ENCODE measurements around the gene KAT8. TPM values are rescaled to one million over a fixed set of nuclear protein-coding genes. Genes with fewer than 3 reads are reported as not detected.

The KAT8 gene
- total and polyA plus RNA-seq, 2 experiments from 2014 or later, result 33.9 to 44.2 TPM

GRCh38 chr16:31086629-31086906 lies 30.9 kb upstream of the KAT8 start:
- Histone ChIP-seq H3K9me2 (replicated peaks; ENCODE audit: insufficient read depth) (no peaks in the 10 kb centered on the region), H3K4me1 (ENCODE audit: insufficient read depth) (no peaks in the 10 kb centered on the region), H4K20me1 (ENCODE audit: insufficient read depth, poor library complexity, severe bottlenecking) (no peaks in the 10 kb centered on the region), H3K4me2 (no peak overlapping the region), H2AFZ (no peak overlapping the region), H3K36me3 (replicated peaks; ENCODE audit: insufficient read depth, low read depth) (no peaks in the 10 kb centered on the region), H3K79me2 (no peaks in the 10 kb centered on the region), H3K4me3 (no peak overlapping the region), H3K27me3 (no peaks in the 10 kb centered on the region), H3K9me3 (ENCODE audit: low read depth) (no peaks in the 10 kb centered on the region), H3K27ac (no peak overlapping the region)
- 96% methylated on average over 6 of the region's 6 CpGs for WGBS (ENCODE audit: low lambda C conversion rate, missing lambda C conversion rate)
- no peak for TF ChIP-seq EZH2phosphoT487 (IDR thresholded peaks at IDR 0.05; ENCODE audit: low read depth, severe bottlenecking, unreplicated experiment)
- no peak for TF ChIP-seq EZH2 (IDR thresholded peaks at IDR 0.05; ENCODE audit: borderline replicate concordance)
- TF ChIP-seq CTCF (IDR thresholded peaks at IDR 0.05; ENCODE audit: poor library complexity), result no peak
- no peak for DNase-seq (ENCODE audit: low spot score)

GRCh38 chr16:31087481-31087880 lies 30.0 kb upstream of the KAT8 start:
- H3K27ac ChIP-seq, result no peak overlapping the region
- H3K36me3 ChIP-seq (replicated peaks; ENCODE audit: insufficient read depth, low read depth), result no peaks in the 10 kb centered on the region
- H3K4me2 ChIP-seq, result no peak overlapping the region
- 97% methylated on average over 8 of the region's 8 CpGs for WGBS (ENCODE audit: low lambda C conversion rate, missing lambda C conversion rate)
- no peaks in the 10 kb centered on the region for H3K4me1 ChIP-seq (ENCODE audit: insufficient read depth)
- no peaks in the 10 kb centered on the region for H3K27me3 ChIP-seq
- no peak overlapping the region for H2AFZ ChIP-seq
- no peak overlapping the region for H3K4me3 ChIP-seq
- no peak for DNase-seq (ENCODE audit: low spot score)
- H3K79me2 ChIP-seq, result peaks cover 4% of the 10 kb centered on the region
- H4K20me1 ChIP-seq (ENCODE audit: insufficient read depth, poor library complexity, severe bottlenecking), result no peaks in the 10 kb centered on the region
- H3K9me2 ChIP-seq (replicated peaks; ENCODE audit: insufficient read depth), result no peaks in the 10 kb centered on the region
- TF ChIP-seq EZH2 (IDR thresholded peaks at IDR 0.05; ENCODE audit: borderline replicate concordance), result no peak
- no peak for TF ChIP-seq CTCF (IDR thresholded peaks at IDR 0.05; ENCODE audit: poor library complexity)
- TF ChIP-seq EZH2phosphoT487 (IDR thresholded peaks at IDR 0.05; ENCODE audit: low read depth, severe bottlenecking, unreplicated experiment), result no peak
- no peaks in the 10 kb centered on the region for H3K9me3 ChIP-seq (ENCODE audit: low read depth)

- Histone ChIP-seq H3K27ac (no peak overlapping the region), H3K9me2 (replicated peaks; ENCODE audit: insufficient read depth) (no peaks in the 10 kb centered on the region), H3K27me3 (no peaks in the 10 kb centered on the region), H3K9me3 (ENCODE audit: low read depth) (no peaks in the 10 kb centered on the region), H3K36me3 (replicated peaks; ENCODE audit: insufficient read depth, low read depth) (no peaks in the 10 kb centered on the region), H2AFZ (no peak overlapping the region), H3K4me2 (no peak overlapping the region), H3K4me1 (ENCODE audit: insufficient read depth) (no peaks in the 10 kb centered on the region), H3K79me2 (peaks cover 8% of the 10 kb centered on the region), H4K20me1 (ENCODE audit: insufficient read depth, poor library complexity, severe bottlenecking) (no peaks in the 10 kb centered on the region), H3K4me3 (no peak overlapping the region)
- WGBS (ENCODE audit: low lambda C conversion rate, missing lambda C conversion rate), result 88% methylated on average over 5 of the region's 5 CpGs
- DNase-seq (ENCODE audit: low spot score), result no peak
- no peak for TF ChIP-seq EZH2 (IDR thresholded peaks at IDR 0.05; ENCODE audit: borderline replicate concordance)
- TF ChIP-seq CTCF (IDR thresholded peaks at IDR 0.05; ENCODE audit: poor library complexity), result no peak
- TF ChIP-seq EZH2phosphoT487 (IDR thresholded peaks at IDR 0.05; ENCODE audit: low read depth, severe bottlenecking, unreplicated experiment), result no peak
These were observed 29.5 kb upstream of the KAT8 start for GRCh38 chr16:31087971-31088370.

Measured in hepatocyte (in vitro differentiated cells).